Neural crest cell (in vitro differentiated cells): ENCODE data around the gene ZFY. TPM values are rescaled to one million over a fixed set of nuclear protein-coding genes. Genes with fewer than 3 reads are reported as not detected.
"Not testable (repeated sequence)": the region's sequence is repeated elsewhere in the genome, so short reads cannot be mapped to it uniquely, and the experiment has no call there.

Experiments used
- DNase-seq: peaks from one replicate; pipeline ENCODE4 v3.0.0; 2021; ENCODE audit warnings: low read depth, mixed read lengths, low spot score
- H3K27ac Mint-ChIP-seq: one replicate; pipeline ENCODE4 v1.8.0; 2021; ENCODE audit warnings: mild to moderate bottlenecking, mixed read lengths; ENCODE audit not compliant: unreplicated experiment
- H3K27me3 Mint-ChIP-seq: 2 replicates; pipeline ENCODE4 v1.8.0; 2021; ENCODE audit warnings: low read depth, mild to moderate bottlenecking, mixed read lengths
- H3K36me3 Mint-ChIP-seq: 2 replicates; pipeline ENCODE4 v1.8.0; 2021; ENCODE audit warnings: low read depth, mild to moderate bottlenecking, mixed read lengths
- H3K4me1 Mint-ChIP-seq: 2 replicates; pipeline ENCODE4 v1.8.0; 2021; ENCODE audit warnings: mixed read lengths
- H3K4me3 Mint-ChIP-seq: one replicate; pipeline ENCODE4 v1.8.0; 2021; ENCODE audit warnings: mild to moderate bottlenecking, mixed read lengths
- H3K9me3 Mint-ChIP-seq: 2 replicates; pipeline ENCODE4 v1.8.0; 2021; ENCODE audit warnings: mixed read lengths
- CTCF ChIP-seq: fragments of 200-600 bp; sonication (generic); conservative IDR thresholded peaks from 2 replicates; pipeline ENCODE4 v1.5.0; 2021; ENCODE audit warnings: antibody characterized with exemption, mild to moderate bottlenecking
- total RNA-seq: library from RNA; stranded (reverse); gene quantifications from 2 replicates; pipeline ENCODE4 v1.2.1, GENCODE V29; 2021

Gene ZFY
- total RNA-seq, 1 donor from 2014 or later, result not detected

GRCh38 chrY:3002680-3003515 is 67.7 kb downstream of the ZFY start:
- no peaks in the 10 kb centered on the region for H3K36me3 Mint-ChIP-seq
- H3K27me3 Mint-ChIP-seq, result no peaks in the 10 kb centered on the region
- H3K4me3 Mint-ChIP-seq, result no peak overlapping the region
- H3K9me3 Mint-ChIP-seq, result no peaks in the 10 kb centered on the region
- H3K4me1 Mint-ChIP-seq, result no peaks in the 10 kb centered on the region
- no peak for TF ChIP-seq CTCF
- no peak for DNase-seq
- H3K27ac Mint-ChIP-seq, result no peak overlapping the region

DNA sequence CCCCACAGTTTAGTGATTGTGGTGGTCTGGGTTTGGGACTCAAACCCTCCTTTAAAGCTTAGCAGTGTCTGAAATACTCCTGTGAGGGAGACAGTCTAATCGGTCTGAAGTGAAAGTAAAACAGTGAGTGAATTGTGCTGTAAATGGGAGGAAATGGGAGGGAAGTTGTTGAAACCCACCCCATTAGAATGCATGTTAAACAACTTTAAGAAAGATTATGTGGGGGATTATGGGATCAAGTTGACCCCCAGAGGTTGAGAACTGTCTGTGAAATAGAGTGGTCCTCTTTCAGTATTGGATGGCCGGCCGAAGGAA is 68.3 kb downstream of the ZFY start:
- Mint-ChIP-seq H3K36me3 (no peaks in the 10 kb centered on the region), H3K27ac (no peak overlapping the region), H3K4me1 (no peaks in the 10 kb centered on the region), H3K4me3 (no peak overlapping the region), H3K9me3 (no peaks in the 10 kb centered on the region), H3K27me3 (no peaks in the 10 kb centered on the region)
- no peak for TF ChIP-seq CTCF
- DNase-seq, result no peak

- Mint-ChIP-seq H3K27me3 (no peaks in the 10 kb centered on the region), H3K36me3 (no peaks in the 10 kb centered on the region), H3K9me3 (no peaks in the 10 kb centered on the region), H3K27ac (no peak overlapping the region), H3K4me1 (no peaks in the 10 kb centered on the region), H3K4me3 (no peak overlapping the region)
- no peak for TF ChIP-seq CTCF
- DNase-seq, result no peak
Observed at GRCh38 chrY:3003846-3004245, 68.7 kb downstream of the ZFY start.

DNA sequence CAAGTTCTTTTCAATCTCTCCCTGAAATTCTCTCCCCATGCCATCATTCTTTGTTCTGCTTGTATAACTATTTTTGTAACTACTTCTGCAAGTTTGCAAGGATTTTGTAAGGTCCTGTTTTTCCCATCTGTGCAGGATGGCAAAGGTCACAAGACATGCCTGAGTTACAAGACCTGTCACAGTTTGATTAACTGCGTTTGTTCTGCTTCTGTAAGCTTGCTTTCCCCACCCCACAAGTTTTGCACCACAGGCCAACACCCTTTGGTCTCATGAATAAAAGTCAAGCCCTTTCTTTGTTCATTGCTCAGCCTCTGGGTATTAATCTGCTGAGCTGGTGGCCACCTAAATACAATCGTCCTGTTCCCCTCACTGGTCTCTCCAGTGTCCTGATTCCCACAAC is 70.8 kb downstream of the ZFY start:
- not testable (repeated sequence) for H3K36me3 Mint-ChIP-seq, H3K27ac Mint-ChIP-seq, H3K9me3 Mint-ChIP-seq, DNase-seq, H3K4me3 Mint-ChIP-seq, H3K4me1 Mint-ChIP-seq, H3K27me3 Mint-ChIP-seq

GRCh38 chrY:3007967-3008366 is 72.8 kb downstream of the ZFY start:
- no peaks in the 10 kb centered on the region for H3K36me3 Mint-ChIP-seq
- H3K27me3 Mint-ChIP-seq, result no peaks in the 10 kb centered on the region
- no peak overlapping the region for H3K27ac Mint-ChIP-seq
- no peak for DNase-seq
- no peak for TF ChIP-seq CTCF
- no peak overlapping the region for H3K4me3 Mint-ChIP-seq
- no peaks in the 10 kb centered on the region for H3K9me3 Mint-ChIP-seq
- no peaks in the 10 kb centered on the region for H3K4me1 Mint-ChIP-seq

GRCh38 chrY:3012226-3012625 is 77.0 kb downstream of the ZFY start:
- no peak overlapping the region for H3K27ac Mint-ChIP-seq
- no peak for DNase-seq
- no peaks in the 10 kb centered on the region for H3K27me3 Mint-ChIP-seq
- no peak for TF ChIP-seq CTCF
- H3K36me3 Mint-ChIP-seq, result no peaks in the 10 kb centered on the region
- no peaks in the 10 kb centered on the region for H3K4me1 Mint-ChIP-seq
- H3K9me3 Mint-ChIP-seq, result no peaks in the 10 kb centered on the region
- H3K4me3 Mint-ChIP-seq, result no peak overlapping the region
